ENCODE measurements around the gene SYNE1. TPM values are rescaled to one million over a fixed set of nuclear protein-coding genes. Genes with fewer than 3 reads are reported as not detected.

SYNE1 gene
- total RNA-seq, 2 donors from 2014 or later, result 26.0 to 46.7 TPM

DNA sequence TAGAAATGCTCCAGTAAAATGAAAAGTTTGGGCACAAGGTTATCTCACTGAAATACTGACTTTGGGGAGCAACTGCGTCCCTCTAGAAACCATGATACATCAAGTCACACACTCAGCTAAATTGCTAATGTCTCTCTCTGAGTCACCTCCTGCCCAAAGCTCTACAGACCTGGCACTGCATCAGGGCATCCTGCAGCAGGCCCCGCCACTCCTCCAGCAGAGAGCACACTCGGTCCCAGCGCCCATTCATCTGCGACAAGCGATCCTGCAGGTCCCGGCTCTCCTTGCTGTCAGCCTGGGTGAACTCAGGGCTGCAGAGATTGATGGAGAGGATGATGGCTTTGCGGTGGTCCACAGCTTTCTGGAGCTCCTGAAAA, 500.7 kb downstream of the SYNE1 start:
- Mint-ChIP-seq H3K27me3 (no peaks in the 10 kb centered on the region), H3K4me1 (no peaks in the 10 kb centered on the region), H3K27ac (peak overlapping the region; percentile 7), H3K36me3 (ENCODE audit: low read depth) (peaks cover 100% of the 10 kb centered on the region), H3K9me3 (no peaks in the 10 kb centered on the region), H3K4me3 (no peak overlapping the region)
- ATAC-seq (replicated peaks), result no peak

DNA sequence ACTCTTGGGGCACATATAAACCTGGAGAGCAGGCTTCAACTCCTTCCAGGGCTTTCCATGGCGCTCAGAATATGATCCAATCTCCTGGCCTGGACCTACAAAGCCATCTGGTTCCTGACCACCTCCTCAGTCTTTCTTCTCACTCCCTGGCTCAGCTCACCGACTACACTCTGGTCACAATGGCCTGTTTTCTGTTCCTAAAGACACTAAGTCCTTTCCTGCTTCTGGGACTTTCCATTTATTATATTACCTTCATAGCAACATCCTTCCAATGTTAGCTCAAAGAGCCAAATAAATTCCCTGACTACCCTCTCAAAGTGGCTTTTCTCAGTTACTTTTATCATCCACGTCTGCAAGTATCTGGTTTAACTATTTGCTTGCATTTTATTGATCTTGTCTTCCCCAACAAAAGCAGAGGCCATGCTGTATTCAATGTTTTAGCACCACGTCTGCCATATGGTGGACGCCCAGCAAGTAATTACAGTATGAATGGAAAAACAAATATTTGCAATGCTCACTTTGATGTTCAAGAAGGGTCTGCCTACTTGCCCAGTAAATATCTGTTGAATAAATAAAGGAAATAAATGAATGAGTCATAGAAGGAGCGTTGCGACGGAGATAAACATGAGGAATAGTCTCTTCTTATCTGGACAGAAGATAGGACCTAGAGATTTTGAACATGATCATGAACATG, 501.3 kb downstream of the SYNE1 start:
- H3K27me3 Mint-ChIP-seq, result no peaks in the 10 kb centered on the region
- H3K4me1 Mint-ChIP-seq, result no peaks in the 10 kb centered on the region
- peaks cover 100% of the 10 kb centered on the region for H3K36me3 Mint-ChIP-seq (ENCODE audit: low read depth)
- no peak for ATAC-seq (replicated peaks)
- no peak overlapping the region for H3K4me3 Mint-ChIP-seq
- no peaks in the 10 kb centered on the region for H3K9me3 Mint-ChIP-seq
- H3K27ac Mint-ChIP-seq, result no peak overlapping the region

DNA sequence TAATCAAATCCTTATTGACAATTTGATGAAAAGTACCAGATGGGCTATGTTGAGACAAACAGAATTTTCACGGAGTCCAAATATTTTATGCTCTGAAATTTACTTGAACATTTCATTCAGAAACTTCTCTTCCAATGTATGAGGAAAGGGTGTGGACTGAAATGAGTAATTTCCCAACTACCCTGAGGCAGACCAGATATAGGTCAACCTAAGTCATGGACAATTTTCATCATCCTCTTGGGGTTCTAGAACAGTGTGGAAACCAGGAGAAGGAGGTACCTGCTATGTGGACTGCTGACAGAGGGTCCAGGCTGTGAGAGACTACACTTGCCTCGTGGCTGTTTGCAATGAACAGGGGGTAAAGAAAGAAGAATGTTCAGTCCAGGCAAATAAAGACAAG, 506.7 kb downstream of the SYNE1 start:
- no peak overlapping the region for H3K4me3 Mint-ChIP-seq
- H3K36me3 Mint-ChIP-seq (ENCODE audit: low read depth), result peaks cover 94% of the 10 kb centered on the region
- peak overlapping the region; percentile 77 for H3K27ac Mint-ChIP-seq
- H3K4me1 Mint-ChIP-seq, result peaks cover 4% of the 10 kb centered on the region
- no peaks in the 10 kb centered on the region for H3K27me3 Mint-ChIP-seq
- ATAC-seq (replicated peaks), result peak; percentile 55
- no peaks in the 10 kb centered on the region for H3K9me3 Mint-ChIP-seq

DNA sequence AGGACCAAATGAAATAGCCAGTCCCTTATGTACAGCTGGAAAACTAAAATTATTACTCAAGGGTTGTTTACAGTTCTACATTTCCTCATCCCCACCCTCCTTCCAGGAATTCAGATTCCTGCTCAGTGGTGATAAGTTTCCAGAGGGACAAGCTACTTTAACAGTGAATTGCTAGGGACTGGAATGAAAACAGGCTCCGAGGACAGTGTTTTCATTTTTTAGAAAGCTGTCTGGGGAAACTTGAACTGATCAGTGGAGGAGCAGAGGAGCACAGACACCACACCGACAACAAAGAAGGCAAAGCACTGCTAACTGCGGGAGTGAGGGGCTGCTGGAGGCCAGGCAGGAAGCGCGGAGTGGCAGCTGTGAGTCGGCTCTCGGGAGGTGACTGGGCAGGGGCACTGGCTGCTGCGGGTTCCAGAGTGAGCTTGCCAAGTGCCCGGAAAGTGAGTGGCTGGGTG, 507.4 kb downstream of the SYNE1 start:
- Mint-ChIP-seq H3K27me3 (no peaks in the 10 kb centered on the region), H3K27ac (peak overlapping the region; percentile 77), H3K4me1 (peaks cover 4% of the 10 kb centered on the region), H3K36me3 (ENCODE audit: low read depth) (peaks cover 88% of the 10 kb centered on the region), H3K9me3 (no peaks in the 10 kb centered on the region), H3K4me3 (no peak overlapping the region)
- no peak for ATAC-seq (replicated peaks)

DNA sequence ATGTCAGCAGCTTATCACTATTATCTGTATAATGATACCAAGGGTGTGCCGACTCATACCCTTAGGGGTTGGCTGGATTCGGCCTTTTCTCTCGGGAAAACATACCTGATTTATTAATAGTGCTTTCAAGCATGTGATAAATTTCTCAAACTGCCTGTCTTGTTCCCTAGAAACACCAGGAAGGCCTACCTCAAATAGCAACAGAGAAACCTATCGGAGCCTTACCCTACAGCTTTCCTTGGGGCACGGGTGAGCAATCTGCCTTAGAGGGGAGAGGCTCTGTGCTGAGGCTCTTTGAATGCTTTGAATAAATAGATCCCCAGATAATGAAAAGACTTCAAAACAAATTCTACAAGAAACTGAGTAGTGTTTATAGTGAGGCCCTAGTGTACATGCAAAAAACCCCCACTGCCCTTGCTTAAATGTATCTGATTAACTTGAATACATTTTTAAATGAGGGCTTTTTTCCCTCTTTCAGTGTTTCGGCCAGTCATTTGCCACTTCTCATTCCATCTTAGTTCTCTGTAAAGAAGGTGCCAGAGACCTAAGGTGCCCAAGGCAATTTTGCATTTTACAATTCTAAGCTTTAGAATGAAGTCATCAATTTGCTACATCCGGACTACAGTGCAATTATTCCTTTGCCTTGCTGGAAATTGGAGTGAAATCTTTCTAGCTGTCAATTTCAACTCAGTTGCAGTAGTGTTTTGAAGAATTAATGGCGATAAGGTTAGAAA, 509.6 kb downstream of the SYNE1 start:
- no peaks in the 10 kb centered on the region for H3K9me3 Mint-ChIP-seq
- no peak overlapping the region for H3K27ac Mint-ChIP-seq
- peaks cover 4% of the 10 kb centered on the region for H3K4me1 Mint-ChIP-seq
- H3K4me3 Mint-ChIP-seq, result no peak overlapping the region
- H3K27me3 Mint-ChIP-seq, result no peaks in the 10 kb centered on the region
- ATAC-seq (replicated peaks), result no peak
- H3K36me3 Mint-ChIP-seq (ENCODE audit: low read depth), result peaks cover 85% of the 10 kb centered on the region

DNA sequence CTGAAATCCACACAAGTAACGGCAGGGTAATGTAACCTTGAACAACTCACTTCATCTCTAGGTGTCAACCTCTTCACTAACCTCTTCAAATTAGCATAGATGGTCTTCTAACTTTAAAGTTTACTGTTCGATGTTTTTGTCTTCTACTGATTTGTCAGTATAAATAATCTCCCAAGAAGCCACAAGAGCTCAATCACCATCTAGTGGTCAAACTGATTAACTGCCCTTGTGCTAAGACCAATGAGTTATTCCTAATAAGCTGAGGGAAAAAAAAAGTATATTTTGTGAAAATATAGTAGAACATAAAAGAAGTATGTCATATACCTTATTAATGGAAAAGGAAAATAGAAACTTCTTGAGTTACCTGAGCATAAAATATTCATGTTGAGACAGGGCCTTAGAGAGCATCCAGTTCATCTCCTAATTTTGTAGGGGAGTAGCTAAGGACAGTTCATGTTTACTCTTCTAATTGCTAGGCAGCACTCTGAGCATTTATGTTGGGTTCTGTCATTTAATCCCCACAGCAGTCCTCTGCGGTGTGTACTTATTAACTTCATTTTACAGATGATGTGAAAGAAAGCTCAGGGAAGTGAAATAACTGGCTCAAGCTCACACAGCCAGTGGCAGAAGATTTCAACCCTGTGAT, 512.6 kb downstream of the SYNE1 start:
- ATAC-seq (replicated peaks), result peak; percentile 34
- Mint-ChIP-seq H3K4me3 (no peak overlapping the region), H3K9me3 (no peaks in the 10 kb centered on the region), H3K27ac (no peak overlapping the region), H3K36me3 (ENCODE audit: low read depth) (peaks cover 85% of the 10 kb centered on the region), H3K27me3 (no peaks in the 10 kb centered on the region), H3K4me1 (no peaks in the 10 kb centered on the region)

DNA sequence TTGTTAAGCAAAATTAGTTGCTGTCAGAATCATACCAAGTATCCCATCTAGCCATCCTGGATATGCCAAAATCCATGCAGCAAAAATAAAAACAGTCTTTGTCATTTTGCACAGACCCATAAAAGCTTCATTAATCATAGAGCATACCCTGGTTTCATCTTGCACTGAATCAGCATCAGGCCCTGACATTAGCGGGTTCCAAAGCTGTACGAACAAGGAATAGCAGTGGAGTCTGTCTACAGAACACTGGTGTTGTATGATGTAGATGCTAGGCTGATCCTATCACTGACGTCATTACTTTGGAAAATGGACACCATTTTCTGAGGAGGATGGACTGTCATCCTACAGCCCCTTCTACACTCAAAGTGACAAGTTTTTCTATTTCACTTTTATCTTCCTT, 514.1 kb downstream of the SYNE1 start:
- H3K9me3 Mint-ChIP-seq, result no peaks in the 10 kb centered on the region
- H3K27ac Mint-ChIP-seq, result no peak overlapping the region
- H3K27me3 Mint-ChIP-seq, result no peaks in the 10 kb centered on the region
- no peak for ATAC-seq (replicated peaks)
- H3K4me3 Mint-ChIP-seq, result no peak overlapping the region
- no peaks in the 10 kb centered on the region for H3K4me1 Mint-ChIP-seq
- peaks cover 76% of the 10 kb centered on the region for H3K36me3 Mint-ChIP-seq (ENCODE audit: low read depth)

DNA sequence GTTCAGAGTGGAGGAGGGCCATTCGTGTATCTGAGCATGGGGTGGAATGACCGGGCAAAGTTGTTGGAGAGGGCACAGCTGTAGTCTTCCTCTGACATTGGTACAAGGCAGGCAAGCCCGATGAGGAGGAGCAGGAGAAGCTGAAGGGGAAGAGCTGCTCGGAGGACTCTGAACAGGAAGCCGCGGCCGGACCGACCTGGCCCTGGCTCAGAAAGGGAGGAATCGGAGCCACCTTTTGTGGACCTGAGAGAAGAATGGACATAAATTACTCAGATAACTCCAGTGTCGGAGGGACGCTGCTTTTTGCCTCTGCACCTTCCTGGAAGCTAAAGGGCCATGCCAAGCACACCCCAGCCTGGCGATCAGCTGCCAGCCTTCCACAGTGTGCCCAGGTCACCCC, 514.7 kb downstream of the SYNE1 start:
- H3K27me3 Mint-ChIP-seq, result no peaks in the 10 kb centered on the region
- no peak for ATAC-seq (replicated peaks)
- no peaks in the 10 kb centered on the region for H3K4me1 Mint-ChIP-seq
- peaks cover 70% of the 10 kb centered on the region for H3K36me3 Mint-ChIP-seq (ENCODE audit: low read depth)
- H3K9me3 Mint-ChIP-seq, result no peaks in the 10 kb centered on the region
- no peak overlapping the region for H3K4me3 Mint-ChIP-seq
- H3K27ac Mint-ChIP-seq, result no peak overlapping the region

GRCh38 chr6:152121910-152122309, 515.3 kb downstream of the SYNE1 start:
- Mint-ChIP-seq H3K9me3 (no peaks in the 10 kb centered on the region), H3K27me3 (no peaks in the 10 kb centered on the region)
- ATAC-seq (replicated peaks), result no peak

GRCh38 chr6:152119831-152120230, 517.3 kb downstream of the SYNE1 start:
- no peaks in the 10 kb centered on the region for H3K4me1 Mint-ChIP-seq
- peak overlapping the region; percentile 61 for H3K27ac Mint-ChIP-seq
- no peak for ATAC-seq (replicated peaks)
- H3K36me3 Mint-ChIP-seq (ENCODE audit: low read depth), result peaks cover 55% of the 10 kb centered on the region
- H3K9me3 Mint-ChIP-seq, result no peaks in the 10 kb centered on the region
- H3K4me3 Mint-ChIP-seq, result no peak overlapping the region
- H3K27me3 Mint-ChIP-seq, result no peaks in the 10 kb centered on the region

More at GRCh38 chr6:152121910-152122309, 515.3 kb downstream of the SYNE1 start:
- Mint-ChIP-seq H3K27ac (no peak overlapping the region), H3K36me3 (ENCODE audit: low read depth) (peaks cover 68% of the 10 kb centered on the region), H3K4me3 (no peak overlapping the region), H3K4me1 (no peaks in the 10 kb centered on the region)

- Mint-ChIP-seq H3K4me3 (no peak overlapping the region), H3K27me3 (no peaks in the 10 kb centered on the region), H3K36me3 (ENCODE audit: low read depth) (peaks cover 47% of the 10 kb centered on the region), H3K9me3 (no peaks in the 10 kb centered on the region), H3K27ac (no peak overlapping the region), H3K4me1 (no peaks in the 10 kb centered on the region)
- no peak for ATAC-seq (replicated peaks)
Measured at GRCh38 chr6:152118678-152119077, 518.5 kb downstream of the SYNE1 start.

- H3K4me3 Mint-ChIP-seq, result no peak overlapping the region
- H3K9me3 Mint-ChIP-seq, result no peaks in the 10 kb centered on the region
- H3K36me3 Mint-ChIP-seq (ENCODE audit: low read depth), result peaks cover 43% of the 10 kb centered on the region
- no peaks in the 10 kb centered on the region for H3K4me1 Mint-ChIP-seq
- H3K27me3 Mint-ChIP-seq, result no peaks in the 10 kb centered on the region
- H3K27ac Mint-ChIP-seq, result no peak overlapping the region
- ATAC-seq (replicated peaks), result no peak
Measured at GRCh38 chr6:152118224-152118623, 518.9 kb downstream of the SYNE1 start.

- no peaks in the 10 kb centered on the region for H3K27me3 Mint-ChIP-seq
- peaks cover 35% of the 10 kb centered on the region for H3K36me3 Mint-ChIP-seq (ENCODE audit: low read depth)
- H3K4me3 Mint-ChIP-seq, result no peak overlapping the region
- H3K27ac Mint-ChIP-seq, result no peak overlapping the region
- ATAC-seq (replicated peaks), result no peak
- no peaks in the 10 kb centered on the region for H3K4me1 Mint-ChIP-seq
- no peaks in the 10 kb centered on the region for H3K9me3 Mint-ChIP-seq
Measured at GRCh38 chr6:152117156-152118133, 519.7 kb downstream of the SYNE1 start.

All from activated T-helper 17 cell treated with anti-CD3 and anti-CD28 coated beads, Interleukin-2, amount 50 U/mL, for 72 hours (primary cell).